Nephron progenitor cell (in vitro differentiated cells): ENCODE measurements around the gene KRT3.
A peak's percentile ranks its signal among the peaks of the same experiment; 100 is the strongest.

Source experiments
- DNase-seq: peaks from one replicate; pipeline ENCODE4 v3.0.0; 2021
- H3K27ac Mint-ChIP-seq: 2 replicates; pipeline ENCODE4 v1.8.0; 2021; ENCODE audit warnings: mild to moderate bottlenecking, moderate library complexity, mixed read lengths
- H3K27me3 Mint-ChIP-seq: 2 replicates; pipeline ENCODE4 v1.8.0; 2021; ENCODE audit warnings: mild to moderate bottlenecking, low read depth, mixed read lengths; ENCODE audit not compliant: poor library complexity
- H3K36me3 Mint-ChIP-seq: 2 replicates; pipeline ENCODE4 v1.8.0; 2021; ENCODE audit warnings: low read depth, mixed read lengths
- H3K4me1 Mint-ChIP-seq: 2 replicates; pipeline ENCODE4 v1.8.0; 2021; ENCODE audit warnings: mixed read lengths
- H3K4me3 Mint-ChIP-seq: 2 replicates; pipeline ENCODE4 v1.8.0; 2021; ENCODE audit warnings: mild to moderate bottlenecking, moderate library complexity, mixed read lengths
- H3K9me3 Mint-ChIP-seq: 2 replicates; pipeline ENCODE4 v1.8.0; 2021; ENCODE audit warnings: mild to moderate bottlenecking, moderate library complexity, mixed read lengths
- CTCF ChIP-seq: fragments of 200-600 bp; sonication (generic); IDR thresholded peaks from 2 replicates; pipeline ENCODE4 v1.5.0; 2021; ENCODE audit warnings: antibody characterized with exemption

Gene KRT3

GRCh38 chr12:52767427-52767826 lies 28.5 kb downstream of the KRT3 start:
- Mint-ChIP-seq H3K4me3 (no peak overlapping the region), H3K36me3 (no peaks in the 10 kb centered on the region), H3K27me3 (peaks cover 6% of the 10 kb centered on the region), H3K9me3 (peaks cover 9% of the 10 kb centered on the region), H3K4me1 (peaks cover 29% of the 10 kb centered on the region), H3K27ac (peak overlapping the region; percentile 20)
- no peak for DNase-seq
- TF ChIP-seq CTCF = no peak

GRCh38 chr12:52767020-52767379 lies 28.9 kb downstream of the KRT3 start:
- H3K4me1 Mint-ChIP-seq = peaks cover 29% of the 10 kb centered on the region
- TF ChIP-seq CTCF = no peak
- no peak for DNase-seq
- no peaks in the 10 kb centered on the region for H3K36me3 Mint-ChIP-seq
- H3K27me3 Mint-ChIP-seq = peaks cover 6% of the 10 kb centered on the region
- H3K27ac Mint-ChIP-seq = no peak overlapping the region
- H3K9me3 Mint-ChIP-seq = peaks cover 13% of the 10 kb centered on the region
- no peak overlapping the region for H3K4me3 Mint-ChIP-seq

DNA sequence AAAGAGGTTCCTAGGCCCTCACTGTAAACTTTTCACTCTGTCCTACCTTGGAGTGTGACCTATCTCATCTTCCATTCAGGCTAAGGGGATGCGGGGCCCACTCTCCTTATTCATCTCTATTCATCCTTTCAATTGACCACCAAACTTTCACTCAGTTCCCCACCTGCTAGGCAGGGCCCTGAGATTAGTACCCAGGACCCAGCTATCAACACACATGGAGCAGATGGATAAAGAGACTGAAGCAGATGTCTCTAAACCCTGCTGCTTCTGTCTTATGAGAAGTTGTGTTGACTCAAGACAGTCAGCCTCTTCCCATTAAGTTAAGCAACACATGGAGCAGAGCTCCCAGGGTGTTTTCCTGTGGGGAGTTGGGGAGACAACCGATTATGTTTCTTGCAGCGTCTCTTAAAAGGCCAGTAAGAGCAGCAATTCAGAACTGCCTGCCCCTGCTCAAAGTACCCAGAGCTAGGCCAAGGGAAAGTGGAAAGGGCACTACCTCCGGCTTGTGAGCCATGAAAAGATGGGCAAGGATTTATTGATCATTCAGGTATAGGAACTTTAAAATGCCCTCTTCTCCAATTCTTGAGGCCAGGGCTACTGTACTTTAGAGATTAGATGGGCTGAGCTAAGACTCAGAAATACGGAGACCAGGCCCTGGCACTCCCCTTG lies 29.4 kb downstream of the KRT3 start:
- no peaks in the 10 kb centered on the region for H3K36me3 Mint-ChIP-seq
- TF ChIP-seq CTCF = no peak

GRCh38 chr12:52765702-52766101 lies 30.2 kb downstream of the KRT3 start:
- no peak for DNase-seq
- Mint-ChIP-seq H3K27ac (peak overlapping the region; percentile 95), H3K27me3 (peaks cover 6% of the 10 kb centered on the region), H3K4me3 (no peak overlapping the region), H3K36me3 (no peaks in the 10 kb centered on the region), H3K4me1 (peaks cover 29% of the 10 kb centered on the region), H3K9me3 (peaks cover 26% of the 10 kb centered on the region)
- no peak for TF ChIP-seq CTCF

More for the DNA sequence above, 29.4 kb downstream of the KRT3 start:
- no peak for DNase-seq
- Mint-ChIP-seq H3K9me3 (peaks cover 18% of the 10 kb centered on the region), H3K4me1 (peaks cover 29% of the 10 kb centered on the region), H3K27ac (peak overlapping the region; percentile 95), H3K4me3 (peak overlapping the region; percentile 6), H3K27me3 (peaks cover 6% of the 10 kb centered on the region)

DNA sequence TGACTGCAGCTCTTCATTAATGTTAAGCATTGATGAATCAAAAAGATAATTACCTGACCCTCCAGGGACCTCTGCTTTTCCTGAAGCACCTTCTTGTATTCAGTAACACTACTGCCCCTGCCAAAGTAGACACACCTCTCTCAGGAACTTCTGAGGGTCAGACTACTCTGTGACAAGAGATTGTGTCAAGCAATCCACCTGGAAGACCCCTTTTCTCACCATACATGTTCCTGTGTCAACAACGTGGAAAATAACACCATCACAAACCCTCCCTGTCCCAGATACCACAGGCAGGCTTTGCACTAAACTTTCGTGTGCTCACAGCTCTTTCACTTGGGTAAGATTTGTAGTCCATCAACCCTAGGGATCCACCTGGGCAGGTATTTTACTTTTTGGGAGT lies 31.9 kb downstream of the KRT3 start:
- H3K9me3 Mint-ChIP-seq = peaks cover 39% of the 10 kb centered on the region
- H3K27ac Mint-ChIP-seq = no peak overlapping the region
- DNase-seq = no peak
- no peak overlapping the region for H3K4me3 Mint-ChIP-seq
- peaks cover 29% of the 10 kb centered on the region for H3K4me1 Mint-ChIP-seq
- H3K36me3 Mint-ChIP-seq = no peaks in the 10 kb centered on the region
- H3K27me3 Mint-ChIP-seq = peaks cover 19% of the 10 kb centered on the region
- TF ChIP-seq CTCF = no peak

GRCh38 chr12:52763036-52763659 lies 32.8 kb downstream of the KRT3 start:
- H3K27me3 Mint-ChIP-seq = peaks cover 19% of the 10 kb centered on the region
- no peak overlapping the region for H3K27ac Mint-ChIP-seq
- peaks cover 39% of the 10 kb centered on the region for H3K9me3 Mint-ChIP-seq
- TF ChIP-seq CTCF = no peak
- H3K36me3 Mint-ChIP-seq = no peaks in the 10 kb centered on the region
- H3K4me3 Mint-ChIP-seq = no peak overlapping the region
- H3K4me1 Mint-ChIP-seq = peaks cover 29% of the 10 kb centered on the region
- no peak for DNase-seq
